ENCODE data around the gene AOPEP.

DNA sequence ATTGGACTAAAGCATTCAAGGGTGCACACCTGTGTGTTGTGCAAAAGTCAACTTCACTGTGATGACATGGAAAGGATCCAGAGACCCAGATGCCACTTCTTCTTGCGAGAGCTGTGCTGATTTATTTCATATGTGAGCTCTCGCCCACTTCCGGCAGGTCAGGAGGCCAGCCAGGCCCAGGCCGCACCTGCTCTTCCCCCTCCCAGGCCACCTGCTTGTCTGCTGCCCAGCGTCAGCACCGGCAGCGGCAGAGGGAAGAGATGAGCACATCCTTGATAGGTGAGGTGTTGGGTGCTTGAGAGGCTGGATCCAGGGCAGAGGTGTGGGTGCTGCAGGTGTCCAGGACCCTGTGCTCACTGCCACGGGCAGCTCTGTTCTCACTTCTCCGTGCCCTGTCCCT, 348.1 kb downstream of the AOPEP start:
- no peak for TF ChIP-seq EZH2 (IDR thresholded peaks at IDR 0.05; ENCODE audit: borderline replicate concordance, low read length)
- TF ChIP-seq, protein P1, sequence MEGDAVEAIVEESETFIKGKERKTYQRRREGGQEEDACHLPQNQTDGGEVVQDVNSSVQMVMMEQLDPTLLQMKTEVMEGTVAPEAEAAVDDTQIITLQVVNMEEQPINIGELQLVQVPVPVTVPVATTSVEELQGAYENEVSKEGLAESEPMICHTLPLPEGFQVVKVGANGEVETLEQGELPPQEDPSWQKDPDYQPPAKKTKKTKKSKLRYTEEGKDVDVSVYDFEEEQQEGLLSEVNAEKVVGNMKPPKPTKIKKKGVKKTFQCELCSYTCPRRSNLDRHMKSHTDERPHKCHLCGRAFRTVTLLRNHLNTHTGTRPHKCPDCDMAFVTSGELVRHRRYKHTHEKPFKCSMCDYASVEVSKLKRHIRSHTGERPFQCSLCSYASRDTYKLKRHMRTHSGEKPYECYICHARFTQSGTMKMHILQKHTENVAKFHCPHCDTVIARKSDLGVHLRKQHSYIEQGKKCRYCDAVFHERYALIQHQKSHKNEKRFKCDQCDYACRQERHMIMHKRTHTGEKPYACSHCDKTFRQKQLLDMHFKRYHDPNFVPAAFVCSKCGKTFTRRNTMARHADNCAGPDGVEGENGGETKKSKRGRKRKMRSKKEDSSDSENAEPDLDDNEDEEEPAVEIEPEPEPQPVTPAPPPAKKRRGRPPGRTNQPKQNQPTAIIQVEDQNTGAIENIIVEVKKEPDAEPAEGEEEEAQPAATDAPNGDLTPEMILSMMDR (conservative IDR thresholded peaks at IDR 0.05 in 1 of 2, IDR thresholded peaks at IDR 0.05 in 1 of 2; ENCODE audit: extremely low read depth in 1 of 2, insufficient read depth in 1 of 2, low read depth in 1 of 2, low read length in 2 of 2), result no peak

Measured in mammary epithelial cell (primary cell).